ENCODE measurements around the gene TMEM233.

GRCh38 chr12:119589097-119589496 is 4.5 kb upstream of the TMEM233 start:
- TF ChIP-seq TCF12 (IDR thresholded peaks at IDR 0.05; ENCODE audit: low read depth, low read length): no peak
- no peak; a peak in 1 of 6 replicates for TF ChIP-seq CTCF (IDR thresholded peaks at IDR 0.05 in 2 of 3, conservative IDR thresholded peaks at IDR 0.05 in 1 of 3; ENCODE audit: control insufficient read depth in 2 of 3, extremely low read depth in 1 of 3, insufficient read depth in 1 of 3, low read depth in 3 of 3, low read length in 3 of 3)
- no peak for TF ChIP-seq FOS (IDR thresholded peaks at IDR 0.05; ENCODE audit: borderline replicate concordance, extremely low read depth, insufficient read length)
- TF ChIP-seq DPF2 (IDR thresholded peaks at IDR 0.05): no peak
- no peak for TF ChIP-seq USF1 (IDR thresholded peaks at IDR 0.05; ENCODE audit: borderline replicate concordance, extremely low read length, insufficient read depth, low read depth, low read length)
- no peak for TF ChIP-seq TAF1 (IDR thresholded peaks at IDR 0.05; ENCODE audit: borderline replicate concordance, low read depth, low read length)
- no peak for TF ChIP-seq CEBPB (IDR thresholded peaks at IDR 0.05; ENCODE audit: borderline replicate concordance in 1 of 2, low read depth in 2 of 2, low read length in 2 of 2)
- no peak for TF ChIP-seq REST (IDR thresholded peaks at IDR 0.05; ENCODE audit: low read depth, low read length)
- TF ChIP-seq MEF2B (IDR thresholded peaks at IDR 0.05; ENCODE audit: partially characterized antibody, poor library complexity, severe bottlenecking): no peak
- no peak for TF ChIP-seq POLR2A (IDR thresholded peaks at IDR 0.05; ENCODE audit: low read depth, low read length)
- no peak for TF ChIP-seq YBX1 (IDR thresholded peaks at IDR 0.05)
- no peak for TF ChIP-seq MEF2A (IDR thresholded peaks at IDR 0.05; ENCODE audit: insufficient read depth, low read depth, low read length)
- no peak for TF ChIP-seq POLR2AphosphoS2 (IDR thresholded peaks at IDR 0.05; ENCODE audit: low read depth, low read length)

Measured in GM12878 (cell line).